Right lobe of liver (tissue), 6 donors: ENCODE measurements around the gene KCNAB3. TPM values are rescaled to one million over a fixed set of nuclear protein-coding genes. Genes with fewer than 3 reads are reported as not detected.

Experiments
- ATAC-seq, 4 donors: fragments of 200-7000 bp; cut with Tn5 transposase; one replicate each; pipeline ENCODE4 v1.9.1; 2020; ENCODE audit warnings: mild to moderate bottlenecking in 4 of 4, moderate library complexity in 4 of 4
- DNase-seq, 3 donors: peaks; one replicate each; pipeline ENCODE4 v3.0.0-alpha.2; 2020
- H3K27ac ChIP-seq, 3 donors: fragments of 200-600 bp; one replicate each; pipeline ENCODE4 v1.8.0; 2022
- H3K27me3 ChIP-seq, 2 donors: fragments of 200-600 bp; one replicate each; pipeline ENCODE4 v1.8.0; 2022
- H3K36me3 ChIP-seq, 4 donors: fragments of 200-600 bp; sonication (generic) in 1 of 4; one replicate each; pipeline versions ENCODE4 v1.5.1 to v1.8.0; 2017 to 2022; ENCODE audit warnings: control low read depth in 1 of 4
- H3K4me1 ChIP-seq, 4 donors: fragments of 200-600 bp; sonication (generic) in 1 of 4; one replicate each; pipeline versions ENCODE4 v1.5.1 to v1.8.0; 2017 to 2022; ENCODE audit warnings: control low read depth in 1 of 4
- H3K4me3 ChIP-seq, 3 donors: fragments of 200-600 bp; one replicate each; pipeline ENCODE4 v1.8.0; 2022
- H3K9me3 ChIP-seq, 4 donors: fragments of 200-600 bp; sonication (generic) in 1 of 4; one replicate each; pipeline versions ENCODE4 v1.5.1 to v1.8.0; 2017 to 2022; ENCODE audit warnings: control low read depth in 1 of 4
- CTCF ChIP-seq, 4 donors: fragments of 200-600 bp in 3 of 4; fragments of 450-650 bp in 1 of 4; IDR thresholded peaks; one replicate each; pipeline versions ENCODE4 v1.5.1 to v1.8.0; 2016 to 2022; ENCODE audit warnings: antibody characterized with exemption in 4 of 4, mild to moderate bottlenecking in 2 of 4
- POLR2A ChIP-seq: fragments of 450-650 bp; IDR thresholded peaks from one replicate; pipeline ENCODE4 v1.6.1; 2017; ENCODE audit warnings: antibody characterized with exemption, mild to moderate bottlenecking
- WGBS: methylation state at CpG from one replicate; pipeline ENCODE4 v1.1.6; 2018; ENCODE audit warnings: low coverage, low lambda C conversion rate; ENCODE audit not compliant: insufficient coverage; ENCODE audit errors: missing lambda C conversion rate; 5-methylcytosine and 5-hydroxymethylcytosine counted together
- intact Hi-C, 2 donors: fragments of 100-400 bp; cut with DNase I; formaldehyde crosslinking; loops; one replicate each; pipeline versions ENCODE4 v1.11.2 to v1.14.1; 2022
- total RNA-seq, 6 experiments: library from RNA; depleted of rRNA in 2 of 6; stranded (reverse); fragments of >200 nt in 2 of 6; fragmentation: NEBNext Ultra II Directional in 3 of 6; extraction: Animal tissue kit (Norgen Biotek cat#: 25700) in 3 of 6; gene quantifications; one replicate each; pipeline versions ENCODE4 v1.1.0 to v1.2.4, GENCODE V29; 2016 to 2023
- donor health status: DM: no; HTN: yes; CAD: no.
- donor health status: DM: no; HTN: no; CAD: no.
- donor health status: DM: no; HTN: no; CAD: no.
- donor health status: DM: no; HTN: yes; CAD: no.
- donor health status: DM: no; HTN: yes; CAD: no.

Gene KCNAB3
- total RNA-seq, 6 experiments from 2014 or later, result 0.61 to 2.9 (median 1.0) TPM; not detected in 1

- DNase-seq, result no peak
- Histone ChIP-seq H3K27ac (peak overlapping the region in 1 of 3 donors; percentile 80), H3K4me1 (peaks cover 0 to 5% (median 0%) of the 10 kb centered on the region in 4 donors), H3K9me3 (no peaks in the 10 kb centered on the region), H3K36me3 (peaks cover 0 to 6% (median 0%) of the 10 kb centered on the region in 4 donors), H3K4me3 (peak overlapping the region; percentile 63 to 90 (median 82)), H3K27me3 (no peaks in the 10 kb centered on the region)
- intact Hi-C loops, result no loop called here
- TF ChIP-seq CTCF (IDR thresholded peaks at IDR 0.05), result no peak
- no peak for TF ChIP-seq POLR2A
- WGBS, result 35% methylated on average over 16 of the region's 16 CpGs
- no peak for ATAC-seq
Observed at GRCh38 chr17:7932949-7933348, 3.3 kb upstream of the KCNAB3 start.

GRCh38 chr17:7932483-7932891 lies 2.8 kb upstream of the KCNAB3 start:
- DNase-seq, result no peak
- H3K9me3 ChIP-seq, result no peaks in the 10 kb centered on the region
- WGBS, result 3% methylated on average over 15 of the region's 17 CpGs
- ATAC-seq, result peak; percentile 21 to 38 (median 30)
- H3K4me3 ChIP-seq, result peak overlapping the region; percentile 63 to 90 (median 82)
- H3K4me1 ChIP-seq, result peaks cover 0 to 5% (median 0%) of the 10 kb centered on the region in 4 donors
- no peaks in the 10 kb centered on the region for H3K27me3 ChIP-seq
- peak overlapping the region; percentile 54 to 80 (median 59) for H3K27ac ChIP-seq
- H3K36me3 ChIP-seq, result peaks cover 0 to 6% (median 0%) of the 10 kb centered on the region in 4 donors
- no peak for TF ChIP-seq CTCF (IDR thresholded peaks at IDR 0.05)
- no peak for TF ChIP-seq POLR2A
- intact Hi-C loops, result no loop called here

GRCh38 chr17:7931709-7932482 lies 2.2 kb upstream of the KCNAB3 start, which contains the start of the genes CNTROB and TRAPPC1:
CNTROB (plus strand) TSS chr17:7932206; CDS start chr17:7933080, 874 bp downstream.
TRAPPC1 (minus strand) TSS chr17:7931946; CDS start chr17:7931829, 117 bp downstream.
- peak; percentile 99 to 100 (median 100) for DNase-seq
- under 1% methylated on average over 44 of the region's 55 CpGs for WGBS
- intact Hi-C loops, result no loop called here

More at GRCh38 chr17:7931709-7932482, 2.2 kb upstream of the KCNAB3 start, which contains the start of the genes CNTROB and TRAPPC1:
- peak; percentile 99 to 100 (median 99) for ATAC-seq
- TF ChIP-seq CTCF (IDR thresholded peaks at IDR 0.05), result no peak
- TF ChIP-seq POLR2A, result peak; percentile 44
- Histone ChIP-seq H3K4me1 (peaks cover 0 to 5% (median 0%) of the 10 kb centered on the region in 4 donors), H3K4me3 (peak within 1 kb of the TSS; percentile 63 to 90 (median 82)), H3K27me3 (no peaks in the 10 kb centered on the region), H3K27ac (peak within 1 kb of the TSS; percentile 54 to 80 (median 75)), H3K36me3 (peaks cover 0 to 6% (median 0%) of the 10 kb centered on the region in 4 donors), H3K9me3 (no peaks in the 10 kb centered on the region)
